Neural cell (in vitro differentiated cells): ENCODE data around the gene TSPAN18. TPM values are rescaled to one million over a fixed set of nuclear protein-coding genes. Genes with fewer than 3 reads are reported as not detected.

Experiments
- H2AFZ ChIP-seq: fragments of 200-600, 300-800 bp; sonication (generic), shearing (Covaris generic); 2 replicates; pipeline ENCODE4 v1.6.0; 2014; ENCODE audit warnings: low read depth, mild to moderate bottlenecking, antibody characterized with exemption, low read length, moderate library complexity
- H3F3A ChIP-seq: fragments of 200-600 bp; shearing (Covaris generic); 2 replicates; pipeline ENCODE4 v1.6.1; 2016; ENCODE audit warnings: mild to moderate bottlenecking, moderate library complexity, mixed read lengths, antibody characterized with exemption, low read length; ENCODE audit not compliant: insufficient read depth, poor library complexity, severe bottlenecking
- H3K27ac ChIP-seq: fragments of 200-600, 300-800 bp; sonication (generic), shearing (Covaris generic); 2 replicates; pipeline ENCODE4 v1.5.1; 2014; ENCODE audit warnings: mild to moderate bottlenecking, low read length, moderate library complexity
- H3K27me3 ChIP-seq: fragments of 300-800, 200-600 bp; sonication (generic), shearing (Covaris generic); 2 replicates; pipeline ENCODE4 v1.6.0; 2014; ENCODE audit warnings: mild to moderate bottlenecking, low read depth, low read length, moderate library complexity; ENCODE audit not compliant: insufficient read depth
- H3K36me3 ChIP-seq: fragments of 300-800, 200-600 bp; sonication (generic), shearing (Covaris generic); 2 replicates; pipeline ENCODE4 v1.5.1; 2014; ENCODE audit warnings: mild to moderate bottlenecking, antibody characterized with exemption, low read length, moderate library complexity; ENCODE audit not compliant: insufficient read depth
- H3K4me2 ChIP-seq: fragments of 300-800, 200-600 bp; sonication (generic), shearing (Covaris generic); 2 replicates; pipeline ENCODE4 v1.6.0; 2014; ENCODE audit warnings: mild to moderate bottlenecking, low read length
- H3K4me3 ChIP-seq: fragments of 300-800, 200-600 bp; sonication (generic), shearing (Covaris generic); 2 replicates; pipeline ENCODE4 v1.5.1; 2014; ENCODE audit warnings: mild to moderate bottlenecking, low read length, moderate library complexity
- H3K79me2 ChIP-seq: fragments of 200-600 bp; shearing (Covaris generic); replicated peaks from 2 replicates; pipeline ENCODE4 v1.6.0; 2014; ENCODE audit warnings: mild to moderate bottlenecking, low read length, moderate library complexity; ENCODE audit not compliant: insufficient read depth
- H3K9ac ChIP-seq: fragments of 300-800, 200-600 bp; sonication (generic), shearing (Covaris generic); 2 replicates; pipeline ENCODE4 v1.6.1; 2016; ENCODE audit warnings: mild to moderate bottlenecking, low read length, mixed read lengths
- H3K9me2 ChIP-seq: fragments of 200-600 bp; shearing (Covaris generic); 2 replicates; pipeline ENCODE4 v1.6.1; 2016; ENCODE audit warnings: mild to moderate bottlenecking, low read length, mixed read lengths; ENCODE audit not compliant: insufficient read depth
- H3K9me3 ChIP-seq: fragments of 200-600, 300-800 bp; sonication (generic), shearing (Covaris generic); 2 replicates; pipeline ENCODE4 v1.6.1; 2016; ENCODE audit warnings: mild to moderate bottlenecking, mixed run types, low read length, moderate library complexity, mixed read lengths
- H4K20me1 ChIP-seq: fragments of 200-600 bp; shearing (Covaris generic); 2 replicates; pipeline ENCODE4 v1.6.1; 2016; ENCODE audit warnings: mild to moderate bottlenecking, mixed run types; ENCODE audit not compliant: insufficient read depth
- CTCF ChIP-seq: fragments of 450-650 bp; IDR thresholded peaks from 2 replicates; pipeline ENCODE4 v1.5.1; 2014; ENCODE audit warnings: antibody characterized with exemption, mild to moderate bottlenecking, moderate library complexity; ENCODE audit not compliant: poor library complexity, severe bottlenecking
- EP300 ChIP-seq: fragments of 450-650 bp; conservative IDR thresholded peaks from 2 replicates; pipeline ENCODE4 v1.6.1; 2014; ENCODE audit warnings: antibody characterized with exemption, mild to moderate bottlenecking, moderate library complexity; ENCODE audit not compliant: poor library complexity, severe bottlenecking
- EZH2 ChIP-seq: fragments of 200-600, 300-800 bp; shearing (Covaris generic), sonication (generic); IDR thresholded peaks from 2 replicates; pipeline ENCODE4 v1.6.1; 2014; ENCODE audit warnings: antibody characterized with exemption, low read length, borderline replicate concordance, mild to moderate bottlenecking; ENCODE audit not compliant: insufficient read depth, poor library complexity, severe bottlenecking
- MXI1 ChIP-seq: fragments of 450-650 bp; conservative IDR thresholded peaks from 2 replicates; pipeline ENCODE4 v1.6.1; 2014; ENCODE audit warnings: antibody characterized with exemption, mild to moderate bottlenecking; ENCODE audit not compliant: poor library complexity, severe bottlenecking
- POLR2AphosphoS5 ChIP-seq: IDR thresholded peaks from 2 replicates; pipeline ENCODE4 v1.6.1; 2012
- RAD21 ChIP-seq: fragments of 450-650 bp; conservative IDR thresholded peaks from 2 replicates; pipeline ENCODE4 v1.6.1; 2014; ENCODE audit warnings: antibody characterized with exemption, mild to moderate bottlenecking, moderate library complexity
- REST ChIP-seq: IDR thresholded peaks from 2 replicates; pipeline ENCODE4 v1.6.1; 2012; ENCODE audit warnings: borderline replicate concordance
- SMC3 ChIP-seq: fragments of 450-650 bp; conservative IDR thresholded peaks from 2 replicates; pipeline ENCODE4 v1.6.1; 2014; ENCODE audit warnings: antibody characterized with exemption, mild to moderate bottlenecking, moderate library complexity; ENCODE audit not compliant: poor library complexity
- TAF1 ChIP-seq: IDR thresholded peaks from 2 replicates; pipeline ENCODE4 v1.6.1; 2012; ENCODE audit warnings: low read depth
- polyA plus RNA-seq: library from polyadenylated mRNA; depleted of rRNA; stranded (reverse); fragments of >200 nt; gene quantifications from 2 replicates; pipeline ENCODE4 v1.2.3, GENCODE V29; 2014

TSPAN18 gene
- polyA plus RNA-seq, 1 donor from 2014 or later, result 8.4 TPM

GRCh38 chr11:44854741-44855492 lies 128.2 kb downstream of the TSPAN18 start:
- no peak for TF ChIP-seq MXI1
- TF ChIP-seq RAD21, result no peak
- no peak for TF ChIP-seq TAF1
- no peak for TF ChIP-seq CTCF
- TF ChIP-seq REST, result no peak
- TF ChIP-seq EP300, result no peak
- TF ChIP-seq POLR2AphosphoS5, result no peak
- H3K9me3 ChIP-seq, result no peaks in the 10 kb centered on the region
- no peak overlapping the region for H3K4me3 ChIP-seq
- no peaks in the 10 kb centered on the region for H3K36me3 ChIP-seq
- H3K27me3 ChIP-seq, result no peaks in the 10 kb centered on the region
- no peaks in the 10 kb centered on the region for H4K20me1 ChIP-seq
- H3K4me2 ChIP-seq, result no peak overlapping the region
- H3F3A ChIP-seq, result no peaks in the 10 kb centered on the region
- H2AFZ ChIP-seq, result no peak overlapping the region
- H3K9ac ChIP-seq, result no peak overlapping the region
- H3K9me2 ChIP-seq, result no peaks in the 10 kb centered on the region
- H3K27ac ChIP-seq, result no peak overlapping the region
- H3K79me2 ChIP-seq, result no peaks in the 10 kb centered on the region

GRCh38 chr11:44855493-44855849 lies 128.7 kb downstream of the TSPAN18 start:
- H2AFZ ChIP-seq, result no peak overlapping the region
- H3F3A ChIP-seq, result no peaks in the 10 kb centered on the region
- no peak for TF ChIP-seq TAF1
- no peak for TF ChIP-seq RAD21
- no peak for TF ChIP-seq EZH2
- no peak for TF ChIP-seq MXI1
- TF ChIP-seq SMC3, result no peak
- TF ChIP-seq POLR2AphosphoS5, result no peak
- TF ChIP-seq EP300, result no peak
- TF ChIP-seq REST, result no peak
- no peak for TF ChIP-seq CTCF
- no peak overlapping the region for H3K4me2 ChIP-seq
- H3K36me3 ChIP-seq, result no peaks in the 10 kb centered on the region
- H3K9me2 ChIP-seq, result no peaks in the 10 kb centered on the region
- no peaks in the 10 kb centered on the region for H3K27me3 ChIP-seq
- H3K27ac ChIP-seq, result no peak overlapping the region
- H3K79me2 ChIP-seq, result no peaks in the 10 kb centered on the region
- H4K20me1 ChIP-seq, result no peaks in the 10 kb centered on the region
- H3K9me3 ChIP-seq, result no peaks in the 10 kb centered on the region
- no peak overlapping the region for H3K4me3 ChIP-seq
- no peak overlapping the region for H3K9ac ChIP-seq
